Endothelial cell of umbilical vein (primary cell): ENCODE data around the gene RTKN2.

Experiments used
- EZH2 ChIP-seq: IDR thresholded peaks from 2 replicates; pipeline ENCODE4 v1.6.1; 2012; ENCODE audit warnings: borderline replicate concordance, low read depth, mild to moderate bottlenecking, moderate library complexity, low read length, inconsistent platforms; ENCODE audit not compliant: severe bottlenecking
- FOS ChIP-seq: IDR thresholded peaks from 2 replicates; pipeline ENCODE4 v1.6.1; 2011; ENCODE audit warnings: mild to moderate bottlenecking, low read length, moderate library complexity, borderline replicate concordance; ENCODE audit not compliant: insufficient read depth
- GATA2 ChIP-seq: IDR thresholded peaks from 2 replicates; pipeline ENCODE4 v1.7.0; 2011; ENCODE audit warnings: low read depth, mild to moderate bottlenecking, moderate library complexity, mixed read lengths, low read length; ENCODE audit not compliant: insufficient read length, insufficient read depth
- JUN ChIP-seq: IDR thresholded peaks from 2 replicates; pipeline ENCODE4 v1.6.1; 2011; ENCODE audit warnings: borderline replicate concordance, low read depth; ENCODE audit not compliant: insufficient read length, insufficient read depth
- MYC ChIP-seq: IDR thresholded peaks from one replicate; pipeline ENCODE4 v1.6.1; 2011; ENCODE audit warnings: mild to moderate bottlenecking, low read depth, low read length
- POLR2A ChIP-seq: IDR thresholded peaks from 2 replicates; pipeline ENCODE4 v1.6.1; 2012; ENCODE audit warnings: low read depth, mild to moderate bottlenecking, control low read depth, low read length
- POLR2AphosphoS5 ChIP-seq: IDR thresholded peaks from 2 replicates; pipeline ENCODE4 v1.6.1; 2012; ENCODE audit warnings: low read depth, mild to moderate bottlenecking, control low read depth, low read length, moderate library complexity; ENCODE audit not compliant: insufficient read depth
- TF ChIP-seq, protein P1 (sequence below), 2 donors: IDR thresholded peaks; 1 replicate in 1 of 2; 2 replicates in 1 of 2; pipeline ENCODE4 v1.5.1; 2011; ENCODE audit warnings: low read length in 2 of 2, mild to moderate bottlenecking in 2 of 2, moderate library complexity in 2 of 2, control low read depth in 1 of 2, inconsistent platforms in 1 of 2, low read depth in 1 of 2; ENCODE audit not compliant: insufficient read depth in 1 of 2; ENCODE audit errors: extremely low read depth in 1 of 2
- TF ChIP-seq, protein P2 (sequence below): IDR thresholded peaks from 2 replicates; pipeline ENCODE4 v1.6.1; 2011; ENCODE audit not compliant: insufficient read depth, insufficient read length

DNA sequence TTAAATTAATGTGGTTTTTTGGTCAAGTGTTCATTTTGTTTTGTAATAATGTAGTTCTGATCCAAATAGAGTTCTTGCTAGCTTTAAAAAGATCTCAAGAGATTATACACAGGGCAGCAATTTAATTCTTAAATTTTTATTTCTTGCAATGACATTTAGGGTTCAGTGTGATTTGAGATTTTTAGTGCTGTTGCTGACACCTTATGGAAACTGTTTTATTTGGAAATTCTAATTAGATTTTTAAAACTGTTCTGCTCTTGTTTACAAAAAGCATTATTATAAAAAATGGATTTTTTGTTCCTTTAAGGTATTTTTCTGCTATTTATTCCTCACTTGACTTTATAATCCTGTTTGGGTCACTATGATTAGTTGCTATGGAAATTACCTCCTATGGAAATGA, 72.1 kb downstream of the RTKN2 start:
- no peak for TF ChIP-seq POLR2A
- TF ChIP-seq GATA2: no peak
- no peak for TF ChIP-seq MYC
- TF ChIP-seq, protein P1, sequence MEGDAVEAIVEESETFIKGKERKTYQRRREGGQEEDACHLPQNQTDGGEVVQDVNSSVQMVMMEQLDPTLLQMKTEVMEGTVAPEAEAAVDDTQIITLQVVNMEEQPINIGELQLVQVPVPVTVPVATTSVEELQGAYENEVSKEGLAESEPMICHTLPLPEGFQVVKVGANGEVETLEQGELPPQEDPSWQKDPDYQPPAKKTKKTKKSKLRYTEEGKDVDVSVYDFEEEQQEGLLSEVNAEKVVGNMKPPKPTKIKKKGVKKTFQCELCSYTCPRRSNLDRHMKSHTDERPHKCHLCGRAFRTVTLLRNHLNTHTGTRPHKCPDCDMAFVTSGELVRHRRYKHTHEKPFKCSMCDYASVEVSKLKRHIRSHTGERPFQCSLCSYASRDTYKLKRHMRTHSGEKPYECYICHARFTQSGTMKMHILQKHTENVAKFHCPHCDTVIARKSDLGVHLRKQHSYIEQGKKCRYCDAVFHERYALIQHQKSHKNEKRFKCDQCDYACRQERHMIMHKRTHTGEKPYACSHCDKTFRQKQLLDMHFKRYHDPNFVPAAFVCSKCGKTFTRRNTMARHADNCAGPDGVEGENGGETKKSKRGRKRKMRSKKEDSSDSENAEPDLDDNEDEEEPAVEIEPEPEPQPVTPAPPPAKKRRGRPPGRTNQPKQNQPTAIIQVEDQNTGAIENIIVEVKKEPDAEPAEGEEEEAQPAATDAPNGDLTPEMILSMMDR (IDR thresholded peaks at IDR 0.05; ENCODE audit: extremely low read depth in 1 of 2, insufficient read depth in 1 of 2, low read depth in 1 of 2, low read length in 2 of 2): no peak
- TF ChIP-seq EZH2: no peak
- TF ChIP-seq, protein P2, sequence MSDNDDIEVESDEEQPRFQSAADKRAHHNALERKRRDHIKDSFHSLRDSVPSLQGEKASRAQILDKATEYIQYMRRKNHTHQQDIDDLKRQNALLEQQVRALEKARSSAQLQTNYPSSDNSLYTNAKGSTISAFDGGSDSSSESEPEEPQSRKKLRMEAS: no peak
- no peak for TF ChIP-seq POLR2AphosphoS5
- TF ChIP-seq FOS: no peak
- no peak for TF ChIP-seq JUN
